ENCODE data around the gene PLXNA4. TPM values are rescaled to one million over a fixed set of nuclear protein-coding genes. Genes with fewer than 3 reads are reported as not detected.

PLXNA4 gene
- total RNA-seq, 2 donors from 2014 or later, result 12.2 to 27.7 TPM

DNA sequence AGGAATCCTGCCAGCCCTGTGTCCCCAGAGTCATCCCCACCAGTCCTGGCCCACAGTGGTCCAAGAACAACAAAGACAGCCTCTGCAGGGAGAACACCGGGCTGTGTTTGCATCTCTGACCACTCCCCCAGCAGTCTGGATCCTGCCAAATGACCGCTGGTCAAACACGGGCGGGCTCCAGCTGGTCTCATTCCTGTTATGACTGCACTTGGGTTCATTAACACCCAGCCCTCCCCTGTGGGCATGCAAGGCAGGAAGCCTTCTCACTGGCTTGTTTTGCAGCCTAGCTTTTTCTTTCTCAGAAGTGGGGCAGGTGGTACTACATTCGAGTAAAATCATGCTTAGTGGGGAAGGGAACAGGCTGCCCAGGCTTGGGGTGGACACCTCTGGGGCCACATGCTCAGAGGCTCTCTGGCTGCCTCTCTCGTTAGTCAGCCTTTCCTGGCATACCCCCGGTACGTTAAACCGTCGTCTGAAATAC is 190.0 kb downstream of the PLXNA4 start:
- Histone ChIP-seq H3K27ac (peak overlapping the region; percentile 45 to 66), H3K4me1 (ENCODE audit: control insufficient read depth in 1 of 2, low read depth in 2 of 2) (peaks cover 7 to 44% of the 10 kb centered on the region in 2 donors), H3K4me3 (peak overlapping the region; percentile 37), H3K27me3 (replicated peaks; ENCODE audit: insufficient read depth) (no peaks in the 10 kb centered on the region), H3K9me3 (no peaks in the 10 kb centered on the region), H3K36me3 (no peaks in the 10 kb centered on the region)
- DNase-seq (ENCODE audit: low spot score) (peak; percentile 64), ATAC-seq (ENCODE audit: insufficient number of reproducible peaks, low FRiP score, low read depth) (peak; percentile 60)
- TF ChIP-seq CTCF (IDR thresholded peaks at IDR 0.05), result no peak

DNA sequence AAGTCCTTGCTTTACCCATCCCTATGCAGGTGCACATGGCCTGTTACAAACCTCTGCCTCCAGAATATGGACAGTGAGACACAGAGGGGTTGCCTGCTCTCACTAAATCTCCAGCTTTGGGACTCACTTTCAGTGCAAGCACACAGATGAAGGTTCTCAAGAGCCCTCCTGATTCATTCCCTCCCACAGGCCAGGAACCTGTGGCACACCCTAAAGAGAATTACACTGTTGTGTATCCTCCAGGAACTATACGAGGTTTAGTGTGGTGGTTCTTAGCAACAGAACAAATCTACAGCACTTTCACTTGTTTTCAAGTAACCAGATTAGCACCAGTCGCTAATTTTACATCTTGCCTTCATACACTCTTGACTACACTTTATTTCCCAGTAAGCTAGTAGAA is 192.3 kb downstream of the PLXNA4 start:
- Histone ChIP-seq H3K27ac (no peak overlapping the region), H3K4me1 (ENCODE audit: control insufficient read depth in 1 of 2, low read depth in 2 of 2) (peaks cover 11 to 57% of the 10 kb centered on the region in 2 donors), H3K27me3 (replicated peaks; ENCODE audit: insufficient read depth) (no peaks in the 10 kb centered on the region), H3K9me3 (no peaks in the 10 kb centered on the region), H3K36me3 (no peaks in the 10 kb centered on the region), H3K4me3 (no peak overlapping the region)
- no peak for ATAC-seq (ENCODE audit: insufficient number of reproducible peaks, low FRiP score, low read depth)
- TF ChIP-seq CTCF (IDR thresholded peaks at IDR 0.05), result no peak
- DNase-seq (ENCODE audit: low spot score), result no peak

DNA sequence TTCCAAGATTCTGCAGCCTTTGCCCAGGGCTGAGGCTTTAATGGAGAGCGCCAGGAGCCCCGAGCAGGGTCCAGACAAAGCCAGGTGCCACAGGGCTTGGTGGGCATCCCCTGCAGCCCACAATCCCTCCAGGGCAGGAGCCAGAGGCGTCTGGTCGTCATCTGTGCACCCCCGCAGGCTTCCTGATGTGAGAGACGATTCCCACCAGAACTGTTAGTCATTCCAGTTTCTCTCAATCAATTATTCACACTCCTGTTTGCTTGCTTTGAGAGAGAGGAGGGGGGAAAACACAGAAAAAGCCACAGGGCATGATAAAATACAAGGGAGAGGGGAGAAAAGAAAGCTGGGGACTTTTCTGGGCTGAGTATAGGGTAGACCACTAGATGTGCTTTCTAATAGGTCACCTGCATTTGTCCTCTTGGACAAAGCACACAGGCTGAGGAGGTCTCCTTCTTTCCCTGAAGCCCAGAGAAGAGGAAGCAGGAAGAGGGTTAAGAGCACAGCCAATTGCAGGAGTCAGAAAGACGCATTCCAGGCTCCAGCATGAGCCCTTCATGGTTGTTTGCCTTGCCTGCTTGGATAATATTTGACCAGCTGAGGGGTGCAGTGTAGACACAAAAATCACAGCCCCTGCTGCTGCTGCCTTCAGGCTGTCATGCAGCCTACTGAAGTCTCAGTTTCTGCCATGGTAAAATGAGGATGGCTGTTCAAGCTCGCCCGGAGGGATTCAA is 194.4 kb downstream of the PLXNA4 start:
- no peaks in the 10 kb centered on the region for H3K36me3 ChIP-seq
- H3K4me1 ChIP-seq (ENCODE audit: control insufficient read depth in 1 of 2, low read depth in 2 of 2), result peaks cover 11 to 65% of the 10 kb centered on the region in 2 donors
- H3K9me3 ChIP-seq, result no peaks in the 10 kb centered on the region
- no peak overlapping the region for H3K27ac ChIP-seq
- no peak overlapping the region for H3K4me3 ChIP-seq
- no peak for DNase-seq (ENCODE audit: low spot score)
- TF ChIP-seq CTCF (IDR thresholded peaks at IDR 0.05), result no peak
- no peaks in the 10 kb centered on the region for H3K27me3 ChIP-seq (replicated peaks; ENCODE audit: insufficient read depth)
- ATAC-seq (ENCODE audit: insufficient number of reproducible peaks, low FRiP score, low read depth), result no peak

DNA sequence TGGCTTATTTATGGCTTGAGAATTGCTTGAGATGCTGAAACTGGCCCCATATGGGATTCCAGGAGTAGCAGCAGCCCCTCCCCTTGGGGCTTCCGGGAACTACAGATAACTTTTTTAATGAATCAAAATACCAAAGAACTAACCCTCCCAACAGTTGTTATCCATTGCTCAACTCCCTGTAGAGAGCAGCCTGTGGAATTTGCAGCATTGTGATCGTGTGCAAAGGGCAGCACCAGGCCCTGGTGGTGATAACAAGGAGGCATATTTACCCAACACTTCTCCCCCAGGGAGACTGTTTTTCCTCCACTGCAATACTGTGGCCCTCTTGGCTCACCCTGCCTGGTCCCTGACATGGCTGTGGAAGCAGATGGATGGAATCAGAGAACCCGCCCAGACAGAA is 196.2 kb downstream of the PLXNA4 start:
- Histone ChIP-seq H3K4me1 (ENCODE audit: control insufficient read depth in 1 of 2, low read depth in 2 of 2) (peaks cover 4 to 64% of the 10 kb centered on the region in 2 donors), H3K36me3 (no peaks in the 10 kb centered on the region), H3K4me3 (no peak overlapping the region), H3K27me3 (replicated peaks; ENCODE audit: insufficient read depth) (no peaks in the 10 kb centered on the region), H3K9me3 (no peaks in the 10 kb centered on the region), H3K27ac (no peak overlapping the region)
- ATAC-seq (ENCODE audit: insufficient number of reproducible peaks, low FRiP score, low read depth), result no peak
- TF ChIP-seq CTCF (IDR thresholded peaks at IDR 0.05), result no peak
- no peak for DNase-seq (ENCODE audit: low spot score)

- H3K4me3 ChIP-seq, result no peak overlapping the region
- peaks cover 4 to 63% of the 10 kb centered on the region in 2 donors for H3K4me1 ChIP-seq (ENCODE audit: control insufficient read depth in 1 of 2, low read depth in 2 of 2)
- H3K27ac ChIP-seq, result no peak overlapping the region
- H3K27me3 ChIP-seq (replicated peaks; ENCODE audit: insufficient read depth), result no peaks in the 10 kb centered on the region
- DNase-seq (ENCODE audit: low spot score) (no peak), ATAC-seq (ENCODE audit: insufficient number of reproducible peaks, low FRiP score, low read depth) (no peak)
- H3K9me3 ChIP-seq, result no peaks in the 10 kb centered on the region
- TF ChIP-seq CTCF (IDR thresholded peaks at IDR 0.05), result no peak
- H3K36me3 ChIP-seq, result no peaks in the 10 kb centered on the region
Measured at GRCh38 chr7:132379292-132379691, 197.0 kb downstream of the PLXNA4 start.

Measured in thoracic aorta (tissue), 2 donors.